Stimulated activated CD8-positive, alpha-beta memory T cell treated with anti-CD3 and anti-CD28 coated beads, Interleukin-4, amount 100 ng/mL, for 1 hour (primary cell): Measurements from ENCODE around the gene APEH.

Source experiments
- DNase-seq, 2 donors: peaks; one replicate each; pipeline ENCODE4 v3.0.0-alpha.2; 2020; ENCODE audit warnings: low read depth in 2 of 2, low spot score in 1 of 2

APEH gene

DNA sequence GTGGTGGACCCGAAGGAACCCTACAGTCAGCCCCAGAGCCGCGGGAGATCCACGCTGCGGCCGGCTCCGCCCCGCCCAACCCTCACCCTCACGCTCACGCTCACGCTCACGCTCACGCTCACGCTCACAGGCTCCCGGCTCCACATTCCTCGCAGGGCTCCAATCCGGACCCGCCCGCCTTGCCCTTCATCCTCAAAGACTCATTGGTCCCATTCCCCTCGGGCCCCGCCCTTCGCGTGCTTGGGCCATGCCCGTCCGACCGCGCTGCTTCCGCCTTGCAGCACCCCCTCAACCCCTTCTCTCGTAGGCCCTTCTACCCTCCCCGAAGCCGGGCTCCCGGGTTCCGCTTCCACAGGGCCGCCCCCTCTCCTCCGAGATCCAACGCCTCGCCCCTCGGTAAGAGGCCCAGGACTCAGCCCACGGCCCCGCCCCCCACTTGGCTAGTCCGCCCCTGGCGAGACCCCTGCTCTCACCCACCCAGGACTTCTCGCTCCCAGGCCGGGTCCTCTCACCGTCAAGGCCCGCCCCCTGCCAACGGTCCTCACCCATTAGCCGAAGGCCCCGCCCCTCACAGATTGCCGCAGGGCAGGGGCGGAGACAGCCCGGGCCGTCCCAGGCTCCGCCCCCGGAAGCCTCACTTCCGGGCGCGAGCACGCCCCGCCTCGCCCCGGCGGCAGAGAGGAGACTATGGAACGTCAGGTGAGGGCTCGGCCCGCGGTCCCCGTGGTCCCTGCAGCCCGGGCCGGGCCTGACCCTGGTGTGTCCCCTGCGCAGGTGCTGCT, at the start of gene APEH:
APEH (plus strand) TSS at position 637 of the 782 bp plus-strand sequence; CDS start at position 688, 51 bp downstream.
- peak; percentile 91 to 95 for DNase-seq

DNA sequence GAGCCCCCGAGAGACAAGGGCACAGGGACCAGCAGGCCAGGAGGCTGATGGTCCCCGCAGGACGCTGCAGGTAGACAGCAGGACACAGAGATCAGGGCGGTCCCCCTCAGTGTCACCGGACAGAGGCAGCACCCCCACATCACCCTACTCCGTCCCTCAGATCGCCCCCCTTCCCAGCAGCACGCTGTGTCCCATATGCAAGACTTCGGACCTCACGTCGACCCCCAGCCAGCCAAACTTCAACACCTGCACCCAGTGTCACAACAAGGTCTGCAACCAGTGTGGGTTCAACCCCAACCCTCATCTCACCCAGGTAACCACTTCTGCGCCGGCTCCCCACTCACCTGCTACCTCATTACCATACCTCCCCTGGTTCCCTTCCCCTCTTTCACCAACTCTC, 49.1 kb upstream of the APEH start:
- DNase-seq = no peak

DNA sequence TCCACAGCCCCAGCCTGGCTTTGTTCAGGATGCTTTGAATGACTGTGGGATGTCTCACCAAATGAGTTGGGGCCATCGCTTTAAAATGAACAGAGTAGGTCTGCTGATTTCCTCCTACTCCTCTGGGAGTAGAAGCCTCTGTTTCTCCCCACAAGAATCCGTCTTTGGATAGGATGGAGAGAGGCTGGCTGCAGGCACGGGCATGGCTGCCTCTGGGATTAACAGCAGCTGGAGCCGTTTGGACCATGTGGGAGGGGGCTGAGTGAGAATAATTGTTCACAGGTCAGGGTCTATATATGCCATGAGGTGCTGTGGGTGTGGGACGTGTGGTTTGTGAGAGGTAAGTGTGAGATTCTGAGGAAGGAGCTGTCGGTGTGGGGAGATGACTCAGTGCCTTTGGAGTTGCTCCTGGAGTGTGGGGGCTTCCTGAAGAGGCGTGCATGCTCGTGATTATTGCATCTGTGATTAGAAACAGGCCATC, 48.0 kb upstream of the APEH start:
- DNase-seq = no peak

DNA sequence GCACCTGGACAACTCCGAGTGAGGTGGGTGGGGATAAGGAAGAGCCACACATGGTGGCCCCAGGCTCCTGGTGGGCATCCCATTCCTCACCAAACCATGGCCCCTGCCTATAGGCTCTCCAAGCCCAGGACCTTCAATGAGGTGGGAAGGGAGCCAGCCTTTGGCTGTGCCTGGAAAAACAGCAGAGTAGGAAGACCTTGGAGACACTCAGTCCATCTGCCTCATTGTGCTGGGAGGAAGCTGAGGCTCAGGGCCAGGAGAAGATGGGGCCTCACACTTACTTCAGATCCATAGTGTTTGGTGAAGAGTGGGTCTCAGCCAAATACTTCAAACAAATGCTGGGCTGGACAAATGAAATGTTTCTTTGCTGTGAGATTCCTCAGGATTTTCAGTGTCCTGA, 47.4 kb upstream of the APEH start:
- no peak for DNase-seq

DNA sequence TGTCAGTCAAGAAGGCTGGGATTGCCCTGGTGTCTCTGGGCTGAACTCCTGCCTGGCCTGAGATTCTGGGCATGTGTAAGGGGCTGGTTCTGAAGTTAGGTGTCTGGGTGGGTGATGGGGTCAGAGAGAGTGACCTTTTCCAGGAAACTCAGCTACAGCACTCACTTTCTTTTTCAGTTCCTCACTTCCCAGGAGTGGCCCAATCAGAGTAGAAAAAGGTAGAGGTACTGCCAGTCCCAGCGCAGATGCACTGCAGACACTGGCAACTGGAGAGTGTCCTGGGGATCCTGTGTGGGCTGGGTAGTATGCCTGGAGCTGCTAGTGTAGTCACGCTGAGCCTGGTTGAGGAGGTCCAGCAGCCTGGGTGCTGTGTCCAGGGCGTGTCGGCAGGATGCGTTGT, 46.5 kb upstream of the APEH start:
- no peak for DNase-seq

DNA sequence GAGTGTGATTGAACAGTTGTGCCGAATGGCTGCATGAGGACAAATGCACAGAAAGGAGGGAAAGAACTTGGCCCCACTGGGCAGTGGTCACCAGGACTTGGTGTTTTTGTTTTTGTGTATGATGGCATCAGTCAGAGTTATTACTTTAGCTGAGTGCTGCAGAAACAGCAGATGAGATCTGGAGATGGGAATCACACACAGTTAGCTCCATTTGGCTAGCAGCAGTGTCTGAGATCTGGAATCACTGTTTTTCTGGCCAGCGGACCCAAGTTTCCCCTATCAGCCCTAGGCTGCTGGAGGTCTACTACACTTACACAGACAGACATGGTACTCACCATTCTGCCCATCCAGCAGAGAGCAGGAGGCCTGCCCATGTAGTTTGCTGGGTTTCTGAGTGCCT, 45.9 kb upstream of the APEH start:
- DNase-seq = no peak

DNA sequence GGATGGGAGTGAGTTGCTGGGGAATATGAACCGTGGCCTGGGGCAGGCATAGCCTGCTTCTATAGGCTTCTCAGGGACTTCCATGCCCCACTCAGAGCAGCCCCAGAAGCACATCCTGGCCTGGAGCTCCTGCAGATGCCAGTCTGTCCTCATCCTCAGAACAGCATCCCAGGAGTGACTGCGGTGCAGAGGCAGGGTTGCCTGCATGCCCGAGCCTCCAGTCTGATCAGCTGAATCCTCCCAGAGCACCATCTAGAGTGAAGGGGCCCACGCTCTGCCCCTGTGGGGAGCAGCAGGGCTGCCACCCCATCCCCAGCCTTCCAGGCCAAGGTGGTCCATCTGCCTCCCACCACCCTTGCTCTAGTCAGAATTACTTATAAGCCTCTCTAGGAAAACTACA, 44.7 kb upstream of the APEH start:
- no peak for DNase-seq

DNA sequence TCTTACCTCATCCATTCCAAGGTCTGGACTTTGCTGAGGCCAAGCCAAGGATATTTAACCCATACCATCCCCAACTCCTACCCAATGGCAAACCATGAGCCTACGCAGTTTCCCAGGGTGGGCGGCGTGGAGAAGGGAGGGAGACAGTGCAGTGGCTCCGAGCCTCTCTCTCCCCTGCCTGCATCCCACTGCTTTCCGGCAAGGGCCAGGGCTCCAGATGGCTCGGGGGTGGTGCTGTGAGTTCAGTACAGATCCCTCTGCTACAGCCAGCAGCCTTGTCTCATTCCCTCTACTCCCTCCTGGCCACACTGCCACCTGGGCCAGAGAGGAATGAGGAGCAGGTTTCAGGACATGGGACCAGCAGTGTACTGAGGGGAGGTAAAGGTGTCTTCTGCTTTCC, 44.3 kb upstream of the APEH start:
- DNase-seq = no peak

DNA sequence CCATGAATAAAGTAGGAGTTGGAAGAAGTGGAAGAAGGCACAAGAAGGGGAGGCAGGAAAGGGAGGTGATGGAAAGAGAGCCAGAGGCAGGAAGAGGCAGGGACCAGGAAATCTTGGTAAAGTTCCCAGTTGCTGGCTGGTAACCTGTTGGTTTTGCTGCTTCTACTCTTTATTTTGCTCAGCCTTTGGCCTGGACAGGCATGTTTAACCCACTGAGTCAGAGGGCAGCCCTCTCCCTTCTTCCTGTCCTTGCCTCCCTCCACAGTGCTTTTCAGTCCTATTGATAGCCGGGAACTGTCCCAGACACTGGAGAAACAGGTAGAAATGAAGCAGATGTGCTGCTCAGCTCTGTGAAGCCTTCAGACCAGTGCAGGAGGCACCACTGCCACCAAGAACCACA, 43.4 kb upstream of the APEH start:
- no peak for DNase-seq

DNA sequence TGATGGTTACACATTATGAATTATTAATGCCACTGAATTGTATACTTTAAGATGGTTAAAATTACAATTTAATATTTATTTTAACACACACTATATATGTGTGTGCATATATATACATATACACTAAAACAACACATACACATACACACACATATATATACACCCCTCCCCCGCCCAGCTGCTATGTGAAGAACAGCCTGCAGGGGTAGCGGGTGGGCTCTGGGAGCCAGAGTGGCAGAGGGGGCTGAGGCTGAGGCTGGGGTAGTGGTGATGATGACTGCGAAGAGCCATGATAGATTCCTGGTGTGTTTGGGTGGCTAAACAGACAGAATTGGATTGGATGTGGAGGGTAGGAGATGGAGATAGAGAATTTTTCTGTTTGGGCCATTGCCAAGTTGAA, 39.4 kb upstream of the APEH start:
- DNase-seq = no peak

DNA sequence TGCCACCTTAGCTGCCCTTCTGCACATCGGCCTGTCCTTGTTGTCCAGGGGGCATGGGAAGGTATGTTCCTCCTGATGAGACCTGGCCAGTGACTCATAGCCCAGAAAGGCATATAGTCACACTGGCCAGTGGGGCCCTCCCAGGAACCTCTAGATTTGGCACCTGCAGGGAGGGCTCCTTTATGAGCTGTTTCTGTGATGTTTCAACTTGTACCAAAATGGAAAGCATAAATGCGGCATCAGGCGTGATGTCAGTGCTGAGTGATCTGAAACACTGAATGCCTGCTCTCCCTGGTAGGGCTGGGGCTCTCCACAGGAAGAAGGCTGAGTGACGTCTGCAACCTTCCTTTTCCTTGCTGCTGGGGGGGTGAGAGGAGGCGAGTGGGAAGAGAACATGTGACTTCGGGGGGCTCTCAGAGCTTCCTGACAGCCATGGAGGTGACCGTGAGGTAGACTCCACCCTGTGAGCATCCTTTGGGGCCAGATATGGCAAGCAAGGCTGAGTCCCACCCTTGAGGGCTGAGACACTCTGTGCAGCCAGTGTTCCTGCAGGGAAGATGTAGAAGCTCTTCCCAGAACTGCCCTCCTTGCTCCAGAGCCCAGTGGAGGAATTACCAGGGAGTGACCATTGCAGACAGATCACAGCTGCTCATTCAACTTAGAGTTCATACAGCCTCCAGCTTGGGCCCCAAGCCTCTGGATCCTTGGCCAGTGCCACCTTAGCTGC, 37.1 kb upstream of the APEH start:
- DNase-seq = no peak

DNA sequence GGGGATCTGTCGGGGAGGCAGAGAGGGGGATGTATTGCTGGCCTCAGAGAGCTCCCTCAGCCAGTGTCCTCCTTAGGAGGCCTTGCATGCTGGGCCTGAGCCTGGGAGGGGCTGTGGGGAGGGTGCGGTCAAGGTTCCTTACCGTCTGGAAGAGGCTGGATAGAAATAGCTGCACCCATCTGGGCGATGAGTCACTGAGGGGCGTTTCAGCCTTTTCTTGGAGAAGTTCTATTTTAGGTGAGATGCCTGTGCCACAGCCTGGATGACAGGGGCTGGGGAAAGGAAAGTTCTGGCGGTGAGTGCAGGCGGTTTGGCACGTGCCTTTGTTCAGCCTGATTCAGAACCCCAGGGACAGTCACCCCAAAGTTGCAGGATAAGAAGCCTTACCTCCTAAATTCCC, 35.7 kb upstream of the APEH start:
- no peak for DNase-seq

DNA sequence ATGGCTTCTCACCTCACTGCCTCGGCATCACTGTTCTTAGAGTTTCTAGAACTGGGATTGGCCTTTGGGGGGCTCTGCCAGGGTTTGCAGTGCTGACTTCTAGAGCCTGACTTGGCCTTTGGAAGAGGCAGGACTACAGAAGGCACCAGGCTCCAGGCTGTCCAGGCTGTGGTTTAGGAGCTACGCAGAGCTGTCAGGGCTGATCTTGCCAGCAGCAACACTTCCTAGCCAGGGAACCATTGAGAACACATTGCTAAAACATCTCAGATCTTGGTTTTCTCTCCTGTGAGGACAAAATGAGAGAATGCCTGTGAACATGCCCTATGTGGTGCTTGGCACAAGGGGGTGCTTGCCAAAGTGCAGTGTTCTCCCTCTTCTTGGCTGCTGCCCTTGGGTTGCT, 34.6 kb upstream of the APEH start:
- no peak for DNase-seq

DNA sequence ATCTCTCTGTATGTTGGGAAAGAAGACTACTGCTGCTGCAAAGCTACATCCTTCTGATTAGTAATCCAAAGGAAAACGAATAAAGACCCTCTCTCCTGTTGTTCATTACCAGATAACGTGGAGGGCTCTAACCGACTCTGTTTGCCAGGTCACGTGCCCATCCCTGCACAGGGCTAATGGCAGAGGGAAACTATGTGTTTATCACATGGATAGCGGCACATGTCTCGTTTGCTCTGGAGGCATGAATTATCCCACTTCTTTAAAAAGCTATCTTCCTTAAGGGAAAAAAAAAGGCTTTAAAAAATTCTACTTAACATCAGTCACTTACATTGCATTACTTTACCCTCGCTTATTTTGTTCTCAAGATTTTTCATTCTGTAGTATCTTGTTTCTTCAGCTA, 32.9 kb upstream of the APEH start:
- DNase-seq = no peak

DNA sequence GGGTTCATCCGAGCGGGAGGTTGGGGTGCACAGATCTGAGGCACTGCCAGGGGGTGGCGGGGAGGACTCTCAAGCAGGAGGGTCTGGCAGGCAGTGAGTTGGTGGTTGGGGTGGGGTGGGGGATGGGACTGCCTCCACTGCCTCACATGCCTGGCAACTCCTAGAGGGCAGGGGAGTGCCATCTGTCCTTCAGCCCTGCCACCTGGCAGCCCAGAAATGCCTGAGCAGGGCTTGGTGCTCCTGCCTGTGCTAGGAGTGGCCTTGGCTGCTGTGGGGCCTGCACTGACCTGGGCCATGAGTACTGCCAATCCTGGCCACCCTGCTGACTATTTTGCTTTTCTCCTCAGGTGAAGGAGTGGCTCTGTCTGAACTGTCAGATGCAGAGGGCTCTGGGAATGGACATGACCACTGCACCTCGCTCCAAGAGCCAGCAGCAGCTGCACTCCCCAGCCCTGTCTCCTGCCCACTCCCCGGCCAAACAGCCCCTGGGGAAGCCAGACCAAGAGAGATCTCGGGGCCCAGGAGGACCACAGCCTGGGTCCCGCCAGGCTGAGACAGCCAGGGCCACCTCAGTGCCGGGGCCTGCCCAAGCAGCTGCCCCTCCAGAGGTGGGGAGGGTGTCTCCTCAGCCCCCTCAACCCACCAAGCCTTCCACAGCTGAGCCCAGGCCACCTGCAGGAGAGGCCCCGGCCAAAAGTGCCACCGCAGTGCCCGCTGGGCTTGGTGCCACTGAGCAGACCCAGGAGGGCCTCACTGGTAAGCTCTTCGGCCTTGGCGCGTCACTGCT, 32.0 kb upstream of the APEH start:
- DNase-seq = no peak

DNA sequence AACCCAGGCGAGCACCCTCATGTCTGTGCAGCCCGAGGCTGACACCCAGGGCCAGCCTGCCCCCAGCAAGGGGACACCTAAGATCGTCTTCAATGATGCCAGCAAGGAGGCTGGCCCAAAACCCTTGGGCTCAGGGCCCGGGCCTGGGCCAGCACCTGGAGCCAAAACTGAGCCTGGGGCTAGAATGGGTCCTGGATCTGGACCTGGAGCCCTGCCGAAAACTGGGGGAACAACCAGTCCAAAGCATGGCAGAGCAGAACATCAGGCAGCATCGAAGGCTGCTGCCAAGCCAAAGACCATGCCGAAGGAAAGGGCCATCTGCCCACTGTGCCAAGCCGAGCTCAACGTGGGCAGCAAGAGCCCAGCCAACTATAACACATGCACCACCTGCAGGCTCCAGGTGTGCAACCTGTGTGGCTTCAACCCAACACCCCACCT, 31.4 kb upstream of the APEH start:
- DNase-seq = no peak

DNA sequence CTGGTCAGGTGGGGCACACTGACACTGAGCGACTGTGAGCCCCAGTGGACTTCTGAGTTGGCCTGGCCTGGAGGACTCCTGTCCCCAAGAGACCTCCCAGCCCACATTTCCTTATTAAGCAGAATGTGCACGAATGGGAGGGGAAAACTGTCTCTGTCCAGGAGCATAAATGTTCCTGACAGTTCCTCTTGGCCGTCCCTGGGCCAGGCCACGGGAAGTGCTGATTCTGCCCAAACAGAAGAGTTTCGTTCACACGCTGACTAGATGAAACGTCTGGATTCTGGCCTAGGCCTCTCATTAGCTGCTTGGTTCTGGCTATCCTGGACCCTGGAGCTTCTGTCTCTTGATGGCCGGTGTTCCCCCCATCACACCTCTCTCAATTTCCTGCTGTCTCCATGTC, 29.5 kb upstream of the APEH start:
- DNase-seq = no peak

DNA sequence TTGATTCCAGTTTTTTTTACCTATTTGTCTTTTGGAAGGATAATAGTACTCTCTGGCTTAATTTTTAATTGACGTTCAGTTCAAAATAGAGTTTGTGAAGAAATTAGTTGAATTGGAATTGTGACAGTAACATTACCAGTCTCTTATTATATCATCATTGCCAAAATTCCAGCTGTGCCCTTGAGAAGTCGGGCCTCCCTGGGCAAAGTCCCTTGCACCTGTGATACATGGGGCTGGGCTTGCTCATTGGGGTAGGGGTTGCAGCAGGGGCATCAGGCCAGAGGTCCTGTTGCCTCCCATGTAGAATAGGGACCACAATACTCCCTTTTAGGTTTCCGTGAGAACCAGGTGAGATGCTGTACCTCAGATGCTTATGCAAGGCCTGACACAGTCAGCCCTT, 27.9 kb upstream of the APEH start:
- DNase-seq = no peak

DNA sequence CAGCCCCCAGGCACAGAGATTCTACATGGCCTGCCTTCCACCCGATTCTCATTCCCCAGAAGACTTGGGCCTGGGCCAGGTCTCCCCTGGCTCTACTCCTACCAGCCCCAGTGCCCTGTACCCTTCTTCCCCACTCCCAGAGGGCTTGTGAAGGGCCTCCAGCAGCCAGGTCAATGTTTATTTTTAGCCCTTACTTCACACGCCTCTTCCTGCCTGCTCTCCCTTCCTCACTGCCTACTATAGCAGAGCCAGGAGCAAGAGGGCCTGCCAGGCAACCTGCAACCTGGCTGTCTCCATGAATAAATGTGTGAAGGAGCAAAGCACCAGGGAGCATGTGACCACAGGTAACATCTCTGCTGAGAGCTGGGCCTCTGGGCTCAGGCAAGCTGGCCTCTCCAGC, 26.4 kb upstream of the APEH start:
- no peak for DNase-seq

DNA sequence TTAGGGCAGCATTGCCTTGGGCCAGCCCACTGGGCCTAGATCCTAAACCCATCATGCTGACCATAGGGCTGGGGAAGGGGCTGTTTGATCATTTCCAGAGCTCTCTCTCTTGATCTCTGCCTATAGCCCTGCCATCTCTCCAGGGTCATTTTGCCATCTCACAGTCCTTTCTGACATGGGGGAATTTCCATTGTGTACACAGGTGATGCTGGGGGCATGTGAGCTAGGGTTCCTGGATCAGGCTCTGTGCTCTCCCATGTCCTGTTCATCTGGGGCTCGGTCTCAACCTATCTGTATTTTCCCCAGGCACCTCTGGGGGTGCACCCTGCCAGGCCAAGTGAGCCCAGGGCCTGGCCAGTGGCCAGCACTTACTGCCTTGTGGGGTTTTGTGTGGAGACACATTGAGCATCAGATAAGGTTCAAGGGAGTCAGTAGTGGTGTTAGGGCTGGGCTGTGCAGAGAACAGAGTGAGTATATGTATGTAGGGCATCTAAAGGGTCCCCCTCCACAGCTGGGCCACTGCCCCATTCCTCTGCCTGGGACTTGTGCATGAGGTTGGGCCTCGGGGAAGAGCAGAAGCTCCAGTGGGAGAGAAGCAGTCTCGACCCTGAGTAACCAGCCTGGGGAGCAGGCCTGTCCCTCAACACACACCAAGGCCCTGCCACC, 25.7 kb upstream of the APEH start:
- DNase-seq = no peak

DNA sequence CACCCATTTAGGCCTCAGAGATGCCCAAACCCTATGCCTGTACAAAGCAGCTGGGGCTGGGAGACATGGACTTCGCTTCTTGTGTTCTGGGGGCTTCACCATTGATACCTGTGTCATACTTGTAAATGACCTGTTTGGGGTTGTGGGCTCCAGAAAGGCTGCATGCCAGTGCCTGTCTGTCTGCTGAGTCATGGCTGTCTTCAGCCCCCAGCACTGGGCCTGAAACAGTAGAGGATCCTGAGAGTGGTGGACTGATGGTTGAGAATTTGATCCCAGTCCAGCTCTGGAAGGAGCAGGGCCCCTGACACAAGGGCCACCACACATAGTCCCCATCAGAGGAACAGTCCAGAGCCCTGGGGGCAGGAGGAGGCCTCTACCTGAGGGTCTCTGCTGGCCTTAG, 24.6 kb upstream of the APEH start:
- DNase-seq = no peak
